Neuronal stem cell (in vitro differentiated cells): Measurements from ENCODE around the gene CELA1.
"Not testable (repeated sequence)": the region's sequence is repeated elsewhere in the genome, so short reads cannot be mapped to it uniquely, and the experiment has no call there.

Experiments
- DNase-seq: peaks from one replicate; pipeline ENCODE4 v3.0.0-alpha.2; 2013; ENCODE audit warnings: low spot score
- H2AFZ ChIP-seq: one replicate; pipeline ENCODE4 v1.6.1; 2013; ENCODE audit warnings: mild to moderate bottlenecking, low read length, inconsistent platforms
- H2AK5ac ChIP-seq: 2 replicates; pipeline ENCODE4 v1.6.1; 2013; ENCODE audit warnings: low read depth, mild to moderate bottlenecking, inconsistent platforms, low read length, moderate library complexity, mixed read lengths
- H2BK120ac ChIP-seq: 2 replicates; pipeline ENCODE4 v1.6.1; 2013; ENCODE audit warnings: low read depth, mild to moderate bottlenecking, inconsistent platforms, low read length, moderate library complexity, mixed read lengths
- H2BK12ac ChIP-seq: one replicate; pipeline ENCODE4 v1.6.1; 2013; ENCODE audit warnings: low read length, inconsistent platforms
- H2BK15ac ChIP-seq: 2 replicates; pipeline ENCODE4 v1.6.1; 2013; ENCODE audit warnings: mild to moderate bottlenecking, low read length, inconsistent platforms, mixed read lengths
- H2BK5ac ChIP-seq: one replicate; pipeline ENCODE4 v1.6.1; 2013; ENCODE audit warnings: inconsistent platforms, mild to moderate bottlenecking, low read length, moderate library complexity
- H3K14ac ChIP-seq: one replicate; pipeline ENCODE4 v1.6.1; 2013; ENCODE audit warnings: low read length, inconsistent platforms
- H3K18ac ChIP-seq: 2 replicates; pipeline ENCODE4 v1.6.1; 2013; ENCODE audit warnings: low read length, inconsistent platforms
- H3K23ac ChIP-seq: 2 replicates; pipeline ENCODE4 v1.6.1; 2013; ENCODE audit warnings: low read depth, mild to moderate bottlenecking, mixed read lengths, low read length, inconsistent platforms; ENCODE audit not compliant: poor library complexity
- H3K27ac ChIP-seq: replicated peaks from 3 replicates; pipeline ENCODE4 v1.5.1; 2013; ENCODE audit warnings: low read length, inconsistent platforms
- H3K27me3 ChIP-seq, 3 experiments: 2 replicates each; pipeline ENCODE4 v1.6.1; 2013; ENCODE audit warnings: low read length in 3 of 3, mild to moderate bottlenecking in 2 of 3, inconsistent platforms in 1 of 3, low read depth in 1 of 3, mixed read lengths in 1 of 3, moderate library complexity in 1 of 3; ENCODE audit not compliant: control insufficient read depth in 3 of 3, insufficient read depth in 3 of 3
- H3K36me3 ChIP-seq, 2 donors: replicated peaks in 1 of 2; 2 replicates each; pipeline ENCODE4 v1.6.1; 2013; ENCODE audit warnings: low read length in 2 of 2; ENCODE audit not compliant: control insufficient read depth in 2 of 2, insufficient read depth in 2 of 2
- H3K4ac ChIP-seq: 2 replicates; pipeline ENCODE4 v1.6.1; 2013; ENCODE audit warnings: inconsistent platforms, mild to moderate bottlenecking, low read length, moderate library complexity
- H3K4me1 ChIP-seq, 2 donors: 1 replicate in 1 of 2; 2 replicates in 1 of 2; pipeline ENCODE4 v1.6.1; 2013; ENCODE audit warnings: low read length in 2 of 2, low read depth in 1 of 2; ENCODE audit not compliant: control insufficient read depth in 2 of 2, insufficient read depth in 1 of 2
- H3K4me2 ChIP-seq: one replicate; pipeline ENCODE4 v1.6.1; 2013; ENCODE audit warnings: mild to moderate bottlenecking, low read length, inconsistent platforms; ENCODE audit not compliant: insufficient read depth, poor library complexity, severe bottlenecking
- H3K4me3 ChIP-seq, 2 donors: 2 replicates each; pipeline ENCODE4 v1.5.1; 2013; ENCODE audit warnings: low read length in 2 of 2, mild to moderate bottlenecking in 2 of 2, inconsistent platforms in 1 of 2, moderate library complexity in 1 of 2
- H3K79me1 ChIP-seq: one replicate; pipeline ENCODE4 v1.6.1; 2013; ENCODE audit warnings: low read depth, mild to moderate bottlenecking, inconsistent platforms, low read length, moderate library complexity
- H3K9ac ChIP-seq: one replicate; pipeline ENCODE4 v1.6.1; 2013; ENCODE audit warnings: mild to moderate bottlenecking, low read depth, low read length, inconsistent platforms; ENCODE audit not compliant: poor library complexity
- H3K9me3 ChIP-seq, 2 donors: replicated peaks in 1 of 2; 2 replicates each; pipeline versions ENCODE3 to v1.6.1; 2013; ENCODE audit warnings: low read length in 2 of 2, mild to moderate bottlenecking in 2 of 2, inconsistent platforms in 1 of 2, low read depth in 1 of 2, mixed read lengths in 1 of 2, moderate library complexity in 1 of 2; ENCODE audit not compliant: control insufficient read depth in 2 of 2, insufficient read depth in 1 of 2
- H4K8ac ChIP-seq: one replicate; pipeline ENCODE4 v1.6.1; 2013; ENCODE audit warnings: low read depth, mild to moderate bottlenecking, inconsistent platforms, low read length, moderate library complexity
- H4K91ac ChIP-seq: one replicate; pipeline ENCODE4 v1.6.1; 2013; ENCODE audit warnings: low read length, low read depth, mild to moderate bottlenecking, inconsistent platforms; ENCODE audit not compliant: poor library complexity
- WGBS, 2 donors: extraction: QIAGEN DNeasy Blood & Tissue Kit; methylation state at CpG; one replicate each; pipeline ENCODE4 v1.1.7; 2013; ENCODE audit warnings: missing lambda C conversion rate in 2 of 2, mixed read lengths in 1 of 2; ENCODE audit not compliant: insufficient read length in 2 of 2, insufficient replicate concordance in 1 of 2; ENCODE audit errors: extremely low coverage in 2 of 2; 5-methylcytosine and 5-hydroxymethylcytosine counted together

The CELA1 gene

DNA sequence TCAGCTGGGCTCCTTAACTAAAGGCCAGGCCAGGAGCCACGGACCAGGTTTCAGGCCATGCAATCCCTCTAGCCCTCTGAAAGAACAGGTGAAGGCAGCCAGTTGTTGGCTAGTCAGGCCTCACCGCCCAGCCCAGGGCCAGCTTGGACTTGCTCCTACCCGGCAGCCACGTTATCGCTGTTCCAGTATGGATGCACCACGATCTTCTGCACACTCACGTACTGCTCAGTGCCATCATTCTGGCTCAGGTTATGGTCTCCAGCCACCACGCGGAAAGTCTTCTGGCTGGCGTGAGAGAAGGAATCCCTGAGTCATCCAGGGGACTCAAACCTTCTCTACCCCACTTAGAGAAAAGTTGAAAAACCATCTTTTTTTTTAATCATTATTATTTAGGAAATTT is 4.1 kb downstream of the CELA1 start:
- H3K9me3 ChIP-seq: peaks cover 0 to 2% of the 10 kb centered on the region in 2 donors
- no peaks in the 10 kb centered on the region for H3K36me3 ChIP-seq
- H3K79me1 ChIP-seq: peaks cover 2% of the 10 kb centered on the region
- H3K4ac ChIP-seq: peak overlapping the region; percentile 89
- no CpG with 5 or more reads among the region's 10 CpGs for WGBS, 2 donors
- peak overlapping the region; percentile 82 for H2BK12ac ChIP-seq
- H2BK5ac ChIP-seq: no peak overlapping the region
- H3K9ac ChIP-seq: no peak overlapping the region
- no peak overlapping the region for H3K27ac ChIP-seq
- H4K8ac ChIP-seq: no peak overlapping the region
- H2AFZ ChIP-seq: no peak overlapping the region
- DNase-seq: no peak
- H3K23ac ChIP-seq: no peak overlapping the region
- no peak overlapping the region for H3K4me2 ChIP-seq
- no peak overlapping the region for H2BK15ac ChIP-seq
- H3K14ac ChIP-seq: peak overlapping the region; percentile 1
- H4K91ac ChIP-seq: no peak overlapping the region
- H2AK5ac ChIP-seq: no peak overlapping the region
- H2BK120ac ChIP-seq: no peak overlapping the region
- peak overlapping the region in 1 of 2 donors; percentile 30 for H3K4me3 ChIP-seq
- H3K27me3 ChIP-seq: peaks cover 0 to 8% (median 2%) of the 10 kb centered on the region in 3 experiments
- peak overlapping the region; percentile 71 for H3K18ac ChIP-seq
- H3K4me1 ChIP-seq: peaks cover 0 to 8% of the 10 kb centered on the region in 2 donors

- Histone ChIP-seq H3K4me1 (peaks cover 0 to 8% of the 10 kb centered on the region in 2 donors), H3K27ac (no peak overlapping the region), H3K14ac (no peak overlapping the region), H3K4ac (no peak overlapping the region), H2BK15ac (no peak overlapping the region), H3K4me2 (no peak overlapping the region), H2BK5ac (no peak overlapping the region), H2BK120ac (no peak overlapping the region), H4K91ac (no peak overlapping the region), H4K8ac (no peak overlapping the region), H3K36me3 (no peaks in the 10 kb centered on the region), H3K9ac (no peak overlapping the region), H2AFZ (peak overlapping the region; percentile 80), H3K4me3 (peak overlapping the region in 1 of 2 donors; percentile 5), H3K23ac (no peak overlapping the region), H2AK5ac (no peak overlapping the region), H2BK12ac (no peak overlapping the region), H3K27me3 (peaks cover 0 to 6% (median 2%) of the 10 kb centered on the region in 3 experiments), H3K18ac (peak overlapping the region; percentile 66), H3K79me1 (peaks cover 2% of the 10 kb centered on the region), H3K9me3 (peaks cover 0 to 2% of the 10 kb centered on the region in 2 donors)
- WGBS, 2 donors: no CpG with 5 or more reads among the region's 9 CpGs
- DNase-seq: peak; percentile 70
Measured at GRCh38 chr12:51341251-51342007, 5.0 kb downstream of the CELA1 start.

DNA sequence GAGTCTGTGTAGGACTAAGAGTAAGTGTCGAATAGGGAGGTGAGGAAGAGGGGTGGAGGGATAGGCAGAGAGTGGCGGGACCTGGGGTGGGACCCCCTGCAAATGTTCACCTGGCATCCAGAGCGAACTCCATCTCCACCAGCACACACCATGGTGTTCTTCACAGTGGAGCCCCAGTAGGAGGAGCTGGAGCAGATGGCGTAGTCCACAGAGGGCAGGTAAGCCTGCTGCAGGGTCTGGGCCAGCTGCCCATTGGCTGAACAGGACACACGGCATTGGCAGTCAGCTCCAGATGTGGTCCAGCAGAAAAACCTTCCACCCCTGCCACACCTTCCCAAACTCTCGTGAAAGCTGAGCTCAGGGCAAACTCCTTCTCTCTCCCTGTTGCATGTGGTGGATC is 6.7 kb downstream of the CELA1 start:
- peak overlapping the region; percentile 75 for H2BK12ac ChIP-seq
- no peaks in the 10 kb centered on the region for H3K36me3 ChIP-seq
- H3K23ac ChIP-seq: no peak overlapping the region
- peak overlapping the region; percentile 63 for H2BK15ac ChIP-seq
- no CpG with 5 or more reads among the region's 6 CpGs for WGBS, 2 donors
- no peak overlapping the region for H4K8ac ChIP-seq
- H2AK5ac ChIP-seq: peak overlapping the region; percentile 90
- H3K9me3 ChIP-seq: peaks cover 0 to 2% of the 10 kb centered on the region in 2 donors
- H2AFZ ChIP-seq: no peak overlapping the region
- peaks cover 2% of the 10 kb centered on the region for H3K79me1 ChIP-seq
- H3K27me3 ChIP-seq: peaks cover 0 to 6% (median 0%) of the 10 kb centered on the region in 3 experiments
- no peak overlapping the region for H3K9ac ChIP-seq
- H3K4me2 ChIP-seq: no peak overlapping the region
- H3K27ac ChIP-seq: no peak overlapping the region
- DNase-seq: no peak
- no peak overlapping the region for H2BK5ac ChIP-seq
- no peak overlapping the region for H3K14ac ChIP-seq
- H2BK120ac ChIP-seq: peak overlapping the region; percentile 82
- no peak overlapping the region for H3K4me3 ChIP-seq
- H3K4me1 ChIP-seq: peaks cover 0 to 3% of the 10 kb centered on the region in 2 donors
- peak overlapping the region; percentile 66 for H3K18ac ChIP-seq
- no peak overlapping the region for H4K91ac ChIP-seq
- H3K4ac ChIP-seq: no peak overlapping the region

DNA sequence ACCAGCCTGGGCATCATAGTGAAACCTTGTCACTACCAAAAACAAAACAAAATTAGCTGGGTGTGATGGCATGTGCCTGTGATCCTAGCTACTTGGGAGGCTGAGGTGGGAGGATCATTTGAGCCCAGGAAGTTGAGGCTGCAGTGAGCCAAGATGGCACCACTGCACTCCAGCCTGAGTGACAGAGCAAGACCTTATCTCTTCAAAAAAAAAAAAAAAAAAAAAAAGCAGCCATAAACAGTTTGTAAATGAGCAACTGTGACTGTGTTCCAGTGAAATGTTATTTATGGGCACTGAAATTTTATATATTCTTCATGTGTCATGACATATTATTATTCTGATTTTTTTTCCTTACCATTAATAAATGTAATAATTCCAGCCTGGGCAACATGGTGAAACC is 9.1 kb downstream of the CELA1 start:
- H3K36me3 ChIP-seq, H2BK12ac ChIP-seq, H3K4me3 ChIP-seq, H3K4ac ChIP-seq, DNase-seq, H3K9ac ChIP-seq, H4K91ac ChIP-seq, H2BK5ac ChIP-seq, H4K8ac ChIP-seq, H3K27ac ChIP-seq, H3K18ac ChIP-seq, H3K4me1 ChIP-seq, H3K27me3 ChIP-seq, H3K23ac ChIP-seq, H2BK15ac ChIP-seq, H3K14ac ChIP-seq, H2BK120ac ChIP-seq, H2AK5ac ChIP-seq, H2AFZ ChIP-seq, H3K9me3 ChIP-seq, H3K4me2 ChIP-seq, H3K79me1 ChIP-seq: not testable (repeated sequence)
